ENCODE data around the gene PRPH. TPM values are rescaled to one million over a fixed set of nuclear protein-coding genes. Genes with fewer than 3 reads are reported as not detected.
A peak's percentile ranks its signal among the peaks of the same experiment; 100 is the strongest.

The PRPH gene
- total and polyA plus RNA-seq, 9 of the 15 experiments (the other 6 are each of a cell fraction or from before 2014, with no cell fraction given): 0.27 to 1.9 (median 1.3) TPM; not detected in 1

- no peak for TF ChIP-seq NR0B1 (IDR thresholded peaks at IDR 0.05; ENCODE audit: partially characterized antibody)
- peak in 1 of 3 experiments; percentile 17; a peak in 2 of 6 replicates for TF ChIP-seq CTCF (IDR thresholded peaks at IDR 0.05 in 2 of 3, conservative IDR thresholded peaks at IDR 0.05 in 1 of 3; ENCODE audit: insufficient read depth in 2 of 3, low read depth in 1 of 3, low read length in 3 of 3)
- TF ChIP-seq ID3 (CRISPR knock-in tag; IDR thresholded peaks at IDR 0.05): no peak
- peak; percentile 65; the same call in 1 of the 2 replicates for TF ChIP-seq ID3 (tag; IDR thresholded peaks at IDR 0.05)
- no peak for TF ChIP-seq CEBPZ (IDR thresholded peaks at IDR 0.05; ENCODE audit: borderline replicate concordance, low read depth, low read length)
- no peak for TF ChIP-seq BRCA1 (IDR thresholded peaks at IDR 0.05)
- TF ChIP-seq BRCA1 (CRISPR knock-in tag; IDR thresholded peaks at IDR 0.05): no peak
- TF ChIP-seq SAFB (IDR thresholded peaks at IDR 0.05; ENCODE audit: borderline replicate concordance, low read depth, low read length): no peak
- TF ChIP-seq SNIP1 (IDR thresholded peaks at IDR 0.05; ENCODE audit: low read depth): no peak
- peak; percentile 69; the same call in 1 of the 2 replicates for TF ChIP-seq ZNF766 (CRISPR knock-in tag; conservative IDR thresholded peaks at IDR 0.05)
- peak; percentile 99 for TF ChIP-seq TAF1 (IDR thresholded peaks at IDR 0.05; ENCODE audit: control insufficient read depth, extremely low read depth, insufficient read depth, low read length, severe bottlenecking)
- TF ChIP-seq ZNF134 (CRISPR knock-in tag; conservative IDR thresholded peaks at IDR 0.05): no peak
- TF ChIP-seq TFAM (CRISPR knock-in tag; conservative IDR thresholded peaks at IDR 0.05): no peak
- TF ChIP-seq ZBTB1 (CRISPR knock-in tag; IDR thresholded peaks at IDR 0.05; ENCODE audit: borderline replicate concordance, low read depth): no peak; the same call in 1 of the 2 replicates
- peak; percentile 80 for TF ChIP-seq NFYB (IDR thresholded peaks at IDR 0.05; ENCODE audit: extremely low read depth, insufficient read length)
- 0 out of 2 replicates have a peak, but pooled peaks have one; percentile 20 for TF ChIP-seq ZNF644 (tag; IDR thresholded peaks at IDR 0.05; ENCODE audit: low read depth)
- TF ChIP-seq NBN (IDR thresholded peaks at IDR 0.05; ENCODE audit: low read depth): peak; percentile 11
- TF ChIP-seq MXI1 (IDR thresholded peaks at IDR 0.05; ENCODE audit: low read depth, low read length): peak; percentile 87
- no peak for TF ChIP-seq MCM7 (IDR thresholded peaks at IDR 0.05)
- peak; percentile 94; the same call in 1 of the 2 replicates for TF ChIP-seq RBM14 (IDR thresholded peaks at IDR 0.05; ENCODE audit: borderline replicate concordance, insufficient read depth, low read depth, low read length)
Measured at GRCh38 chr12:49264873-49265792, 29.8 kb upstream of the PRPH start, which contains the start of gene TUBA1C (continued).

Data from K562 (cell line).